Spleen (tissue), 7 donors: ENCODE data around the gene RUSC2.

Source experiments
- CTCF ChIP-seq, 11 experiments: fragments of 200-600 bp in 7 of 11; fragments of 450-650 bp in 4 of 11; sonication (generic) in 4 of 11; IDR thresholded peaks in 8 of 11; conservative IDR thresholded peaks in 3 of 11; 1 replicate in 7 of 11; 2 replicates in 4 of 11; pipeline versions ENCODE4 v1.4.0 to v1.8.0; 2016 to 2021; ENCODE audit warnings: antibody characterized with exemption in 11 of 11, inconsistent platforms in 4 of 11, mild to moderate bottlenecking in 1 of 11
- POLR2A ChIP-seq, 3 donors: fragments of 450-650 bp; IDR thresholded peaks; one replicate each; pipeline ENCODE4 v1.5.1; 2017; ENCODE audit warnings: antibody characterized with exemption in 3 of 3, mild to moderate bottlenecking in 1 of 3
- POLR2AphosphoS5 ChIP-seq, 3 donors: sonication (generic); formaldehyde crosslinking; IDR thresholded peaks; one replicate each; pipeline ENCODE4 v1.5.1; 2017; ENCODE audit warnings: antibody characterized with exemption in 3 of 3
- donor health status: DM: no; HTN: no; CAD: no; lungs with moderate emphysema.
- donor health status: DM: no; HTN: no; CAD: no.
- donor health status: DM: no; HTN: no; CAD: no.

DNA sequence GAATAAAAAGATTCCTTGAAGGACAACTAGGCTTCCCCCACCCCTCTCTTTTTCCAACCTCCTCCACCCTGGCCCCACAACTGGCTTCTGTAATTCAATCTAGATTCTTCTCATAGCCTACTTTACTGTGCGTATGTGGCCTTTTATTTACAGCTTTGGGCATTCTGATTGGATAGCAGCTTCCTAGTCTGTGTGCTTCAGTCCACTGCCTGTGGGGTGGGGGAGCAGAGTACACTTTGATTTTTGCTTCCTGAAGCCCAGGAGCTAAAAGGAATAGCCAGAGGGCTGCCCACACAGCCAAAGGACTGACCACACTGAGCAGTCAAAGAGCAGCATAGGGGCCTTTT, 30.4 kb downstream of the RUSC2 start:
- no peak for TF ChIP-seq CTCF (IDR thresholded peaks at IDR 0.05 in 8 of 11, conservative IDR thresholded peaks at IDR 0.05 in 3 of 11)
- no peak for TF ChIP-seq POLR2A (IDR thresholded peaks at IDR 0.05)
- TF ChIP-seq POLR2AphosphoS5 (IDR thresholded peaks at IDR 0.05): no peak
